Measurements from ENCODE around the gene ANKS1B. TPM values are rescaled to one million over a fixed set of nuclear protein-coding genes. Genes with fewer than 3 reads are reported as not detected.

Gene ANKS1B
- total and polyA plus RNA-seq, 2 of the 4 experiments (the other 2 are of a cell fraction): 0.17 to 0.18 TPM

- CTCF ChIA-PET: interaction anchor here (1.0 kb wide), 1 partner anchor 63 kb away, joined by 3 read pairs; no protein-coding TSS in a partner anchor
- no peaks in the 10 kb centered on the region for H4K20me1 ChIP-seq (ENCODE audit: insufficient read depth, low read length)
- H2AK5ac ChIP-seq (ENCODE audit: low read depth, low read length): no peak overlapping the region
- H3K14ac ChIP-seq (replicated peaks; ENCODE audit: low read depth, low read length): no peak overlapping the region
- no peaks in the 10 kb centered on the region for H3K9me1 ChIP-seq (ENCODE audit: insufficient read depth, low read length)
- DNase-seq: no peak
- H3K4me1 ChIP-seq (ENCODE audit: control insufficient read depth, insufficient read depth, low read length): no peaks in the 10 kb centered on the region
- TF ChIP-seq MXI1 (IDR thresholded peaks at IDR 0.05; ENCODE audit: borderline replicate concordance, low read depth, low read length) (no peak), RFX5 (IDR thresholded peaks at IDR 0.05; ENCODE audit: low read depth, low read length) (no peak), POLR2A (IDR thresholded peaks at IDR 0.05; ENCODE audit: low read depth, low read length) (no peak), CEBPB (IDR thresholded peaks at IDR 0.05; ENCODE audit: low read depth, low read length) (0 out of 2 replicates have a peak, but pooled peaks have one; percentile 33)
- H3K56ac ChIP-seq (ENCODE audit: extremely low read depth, insufficient read depth, low read length): no peak overlapping the region
- no peak overlapping the region for H3K27ac ChIP-seq (ENCODE audit: insufficient read depth, low read length)
- H3K4me2 ChIP-seq (ENCODE audit: low read depth, low read length): no peak overlapping the region
- dilution Hi-C loops (cut with HindIII; ENCODE audit: low sequenced_read_pairs, unreplicated experiment): no loop called here
- no peak overlapping the region for H3K9ac ChIP-seq (ENCODE audit: low read depth, low read length)
- no peak overlapping the region for H4K8ac ChIP-seq (ENCODE audit: low read depth in 2 of 2, low read length in 2 of 2)
- intact Hi-C loops (cut with micrococcal nuclease): loop anchor here (10.0 kb wide), 1 partner anchor 211 kb away; no protein-coding TSS in a partner anchor
- H2BK120ac ChIP-seq (ENCODE audit: low read depth, low read length): no peak overlapping the region
- H4K5ac ChIP-seq (ENCODE audit: low read depth, low read length): no peak overlapping the region
- no peak overlapping the region for H2BK15ac ChIP-seq (ENCODE audit: low read depth, low read length)
- in situ Hi-C loops (cut with MboI; ENCODE audit: low sequenced_read_pairs): no loop called here
- POLR2A ChIA-PET (ENCODE audit: unreplicated experiment): no interaction called here
- H2AFZ ChIP-seq (replicated peaks; ENCODE audit: low read length, poor library complexity): no peak overlapping the region
- H3K36me3 ChIP-seq (ENCODE audit: control insufficient read depth, insufficient read depth, low read length): no peaks in the 10 kb centered on the region
- no peaks in the 10 kb centered on the region for H3K9me3 ChIP-seq (ENCODE audit: control insufficient read depth, insufficient read depth, low read length)
- no peak overlapping the region for H2BK20ac ChIP-seq (ENCODE audit: low read depth, low read length)
- BruUV-seq (replicated peaks): no TSS peak
- H3K4me3 ChIP-seq (ENCODE audit: insufficient read depth, low read depth, low read length): no peak overlapping the region
- no peak for ATAC-seq (ENCODE audit: low read depth)
- no peak overlapping the region for H2BK5ac ChIP-seq (ENCODE audit: low read depth, low read length, poor library complexity, severe bottlenecking)
- no peaks in the 10 kb centered on the region for H3K79me1 ChIP-seq (ENCODE audit: low read depth in 1 of 2, low read length in 2 of 2)
- WGBS, 2 experiments (ENCODE audit: extremely low coverage in 2 of 2, insufficient read length in 1 of 2): no CpG with 5 or more reads among the region's 2 CpGs
- no peak overlapping the region for H2AK9ac ChIP-seq (replicated peaks; ENCODE audit: low read depth, low read length, poor library complexity)
- H3K4ac ChIP-seq (ENCODE audit: low read depth, low read length): no peak overlapping the region
- H3K23ac ChIP-seq (ENCODE audit: low read depth, low read length): no peak overlapping the region
- no peaks in the 10 kb centered on the region for H3K27me3 ChIP-seq (ENCODE audit: control insufficient read depth, insufficient read depth, low read length)
- H4K91ac ChIP-seq (ENCODE audit: insufficient read depth, low read depth, low read length): no peak overlapping the region
- no peak overlapping the region for H3K18ac ChIP-seq (ENCODE audit: low read depth, low read length)
Measured at GRCh38 chr12:98935847-98936246, 1048.9 kb downstream of the ANKS1B start.

Data from IMR-90 (cell line).